Measurements from ENCODE around the gene RET. TPM values are rescaled to one million over a fixed set of nuclear protein-coding genes. Genes with fewer than 3 reads are reported as not detected.

RET gene
- total and polyA plus RNA-seq, 2 of the 8 experiments (the other 6 are each of a cell fraction or from before 2014, with no cell fraction given), result 6.7 to 8.4 TPM

- H3K36me3 ChIP-seq (ENCODE audit: control insufficient read depth in 2 of 4, insufficient read depth in 4 of 4, low read length in 3 of 4), result no peaks in the 10 kb centered on the region
- H3K4me1 ChIP-seq (replicated peaks in 1 of 4; ENCODE audit: control insufficient read depth in 3 of 4, insufficient read depth in 4 of 4, low read length in 3 of 4), result no peaks in the 10 kb centered on the region; a peak in 1 of 7 replicates
- CTCF ChIA-PET (ENCODE audit: partially characterized antibody), result interaction anchor here (1.3 kb wide), 2 partner anchors 21 to 192 kb away, joined by 3 to 8 read pairs; no protein-coding TSS in a partner anchor
- H3K14ac ChIP-seq (ENCODE audit: insufficient read length), result no peak overlapping the region
- H3K27ac ChIP-seq (ENCODE audit: low read depth, low read length), result no peak overlapping the region
- H3K79me2 ChIP-seq (ENCODE audit: control insufficient read depth in 1 of 2, insufficient read depth in 2 of 2, low read length in 2 of 2), result no peaks in the 10 kb centered on the region
- H2BK12ac ChIP-seq (ENCODE audit: low read depth, low read length), result no peak overlapping the region
- no peaks in the 10 kb centered on the region; a peak in 1 of 7 replicates for H3K27me3 ChIP-seq (replicated peaks in 1 of 4; ENCODE audit: control insufficient read depth in 3 of 4, extremely low read depth in 1 of 4, insufficient read depth in 3 of 4, low read length in 3 of 4)
- no peak overlapping the region for H3K56ac ChIP-seq (replicated peaks; ENCODE audit: insufficient read length, low read depth, low read length)
- no peaks in the 10 kb centered on the region for H3K79me1 ChIP-seq (ENCODE audit: low read depth, low read length)
- no peak overlapping the region for H2BK15ac ChIP-seq (ENCODE audit: low read length)
- H2BK5ac ChIP-seq (ENCODE audit: low read depth, low read length), result no peak overlapping the region
- H2AK5ac ChIP-seq (ENCODE audit: low read depth, low read length), result no peak overlapping the region
- no peak for DNase-seq (ENCODE audit: low read depth in 1 of 2, low spot score in 2 of 2)
- POLR2A ChIA-PET (ENCODE audit: partially characterized antibody), result interaction anchor here (0.6 kb wide), 1 partner anchor 59 kb away, joined by 3 read pairs; no protein-coding TSS in a partner anchor
- H3K18ac ChIP-seq (ENCODE audit: extremely low read depth, low read length), result no peak overlapping the region
- no peaks in the 10 kb centered on the region for H3K9me3 ChIP-seq (ENCODE audit: insufficient read depth in 2 of 2, low read depth in 1 of 2, low read length in 1 of 2)
- no peak overlapping the region for H4K5ac ChIP-seq (ENCODE audit: insufficient read length, low read depth, low read length)
- H2AFZ ChIP-seq (ENCODE audit: low read length), result no peak overlapping the region
- 86% methylated on average over 9 of the region's 9 CpGs; no CpG with 5 or more reads in 1 of the 2 experiments for WGBS, 2 experiments (ENCODE audit: extremely low coverage in 1 of 2, insufficient coverage in 1 of 2, insufficient read length in 1 of 2, insufficient replicate concordance in 2 of 2, low coverage in 1 of 2, low lambda C conversion rate in 2 of 2, missing lambda C conversion rate in 1 of 2)
- no peak overlapping the region for H2BK20ac ChIP-seq (ENCODE audit: low read length)
- no peak overlapping the region for H3K4ac ChIP-seq (replicated peaks; ENCODE audit: insufficient read length, low read depth, low read length)
- H3K23me2 ChIP-seq (ENCODE audit: low read depth, low read length), result no peaks in the 10 kb centered on the region
- FAIRE-seq, result no peak
- no peak overlapping the region for H3K9ac ChIP-seq (replicated peaks in 1 of 4; ENCODE audit: extremely low read depth in 1 of 4, low read depth in 3 of 4, low read length in 3 of 4)
- H3K23ac ChIP-seq (ENCODE audit: insufficient read length), result no peak overlapping the region
- H3K4me3 ChIP-seq (ENCODE audit: extremely low read depth in 1 of 4, insufficient read depth in 2 of 4, low read depth in 3 of 4, low read length in 4 of 4), result no peak overlapping the region
- H4K20me1 ChIP-seq (replicated peaks in 1 of 2; ENCODE audit: control insufficient read depth in 1 of 2, insufficient read depth in 2 of 2, low read length in 2 of 2), result no peaks in the 10 kb centered on the region
- no peak overlapping the region for H2BK120ac ChIP-seq (replicated peaks; ENCODE audit: low read depth, low read length)
- no peak overlapping the region for H3K4me2 ChIP-seq (ENCODE audit: insufficient read depth in 1 of 2, low read depth in 2 of 2, low read length in 2 of 2)
- no peak overlapping the region for H4K91ac ChIP-seq (replicated peaks; ENCODE audit: insufficient read length, low read length)
- no peak overlapping the region; the same call in 1 of the 2 replicates for H4K8ac ChIP-seq (ENCODE audit: extremely low read depth, insufficient read depth, low read length)
- TF ChIP-seq CBX5 (IDR thresholded peaks at IDR 0.05; ENCODE audit: low read depth, low read length) (no peak), ZNF274 (IDR thresholded peaks at IDR 0.05; ENCODE audit: borderline replicate concordance, extremely low read depth, low read length) (no peak), MAX (IDR thresholded peaks at IDR 0.05) (no peak), SIX5 (IDR thresholded peaks at IDR 0.05; ENCODE audit: low read depth, low read length) (no peak), GABPA (IDR thresholded peaks at IDR 0.05; ENCODE audit: borderline replicate concordance, insufficient read depth, low read length) (no peak), FOSL1 (IDR thresholded peaks at IDR 0.05; ENCODE audit: insufficient read depth, low read depth, low read length) (no peak), SUZ12 (IDR thresholded peaks at IDR 0.05; ENCODE audit: low read length) (no peak), EZH2 (IDR thresholded peaks at IDR 0.05; ENCODE audit: low read depth, low read length, severe bottlenecking) (no peak), ATF3 (IDR thresholded peaks at IDR 0.05; ENCODE audit: insufficient read depth, low read depth, low read length) (no peak), ASH2L (IDR thresholded peaks at IDR 0.05; ENCODE audit: low read length) (no peak), KDM1A (IDR thresholded peaks at IDR 0.05; ENCODE audit: borderline replicate concordance, low read length) (no peak), TAF1 (IDR thresholded peaks at IDR 0.05; ENCODE audit: low read depth, low read length) (no peak), HDAC6 (IDR thresholded peaks at IDR 0.05; ENCODE audit: low read depth, low read length) (no peak)
Observed at GRCh38 chr10:43057831-43058340, 19.0 kb upstream of the RET start.

Data from H1 (cell line).